K562 (cell line): ENCODE measurements around the gene OPRL1. TPM values are rescaled to one million over a fixed set of nuclear protein-coding genes. Genes with fewer than 3 reads are reported as not detected.

Experiments
- CREB1 ChIP-seq, 2 experiments: sonication (generic) in 1 of 2; formaldehyde crosslinking in 1 of 2; IDR thresholded peaks; 2 replicates each; pipeline versions ENCODE4 v1.6.1 to v1.8.0; 2012 to 2022; ENCODE audit warnings: inconsistent platforms in 1 of 2, mild to moderate bottlenecking in 1 of 2, missing genetic modification reagents in 1 of 2, moderate library complexity in 1 of 2
- NR1H2 ChIP-seq: sonication (generic); formaldehyde crosslinking; IDR thresholded peaks from 2 replicates; pipeline ENCODE4 v1.4.0; 2020; ENCODE audit warnings: mild to moderate bottlenecking, missing genetic modification reagents
- NR3C1 ChIP-seq: sonication (generic); formaldehyde crosslinking; IDR thresholded peaks from 2 replicates; pipeline ENCODE4 v1.8.1; 2022; ENCODE audit warnings: missing genetic modification reagents
- RAD21 ChIP-seq, 2 experiments: fragments of 250-450 bp in 1 of 2; fragments of 450-650 bp in 1 of 2; sonication (Bioruptor Pico) in 1 of 2; formaldehyde crosslinking in 1 of 2; IDR thresholded peaks in 1 of 2; conservative IDR thresholded peaks in 1 of 2; 2 replicates each; pipeline versions ENCODE4 v1.4.0 to v1.8.0; 2020 to 2022; ENCODE audit warnings: mild to moderate bottlenecking in 2 of 2, moderate library complexity in 1 of 2
- RBM14 ChIP-seq: fragments of 200-400 bp; formaldehyde crosslinking; IDR thresholded peaks from 2 replicates; pipeline ENCODE4 v1.6.1; 2018; ENCODE audit warnings: low read depth, mild to moderate bottlenecking, low read length, moderate library complexity, borderline replicate concordance; ENCODE audit not compliant: insufficient read depth
- RCOR1 ChIP-seq, 2 experiments: IDR thresholded peaks; 2 replicates each; pipeline ENCODE4 v1.6.1; 2012; ENCODE audit warnings: low read depth in 2 of 2, low read length in 2 of 2, borderline replicate concordance in 1 of 2, improper control_type of control experiment in 1 of 2
- RFX1 ChIP-seq: fragments of 450-650 bp; IDR thresholded peaks from 2 replicates; pipeline ENCODE4 v1.6.1; 2016; ENCODE audit warnings: mild to moderate bottlenecking, moderate library complexity
- polyA plus RNA-seq, 8 experiments: library from polyadenylated mRNA; depleted of rRNA in 4 of 8; stranded (reverse) in 5 of 8; unstranded in 3 of 8; fragments of >200 nt; fragmentation: Nextera tagmentation in 2 of 8; fragmentation: Illumina TruSeq in 1 of 8; extraction: Ambion mirVana in 2 of 8; extraction: Trizol in 1 of 8; gene quantifications; 2 replicates each; pipeline versions ENCODE4 v1.2.1 to v1.2.3, GENCODE V29; 2011 to 2014; ENCODE audit warnings: inconsistent platforms in 1 of 8, missing spikeins in 1 of 8
- total RNA-seq, 7 experiments: library from RNA; depleted of rRNA in 6 of 7; stranded (reverse); fragments of >200 nt in 6 of 7; fragmentation: Illumina TruSeq in 2 of 7; extraction: Trizol in 2 of 7; gene quantifications; 2 replicates each; pipeline versions ENCODE4 v1.2.1 to v1.2.3, GENCODE V29; 2011 to 2021; ENCODE audit warnings: low replicate concordance in 1 of 7
- TF ChIP-seq, protein P1 (sequence below): fragments of 450-650 bp; IDR thresholded peaks from 2 replicates; pipeline ENCODE4 v1.7.1; 2018; ENCODE audit warnings: mild to moderate bottlenecking, low read depth; ENCODE audit not compliant: partially characterized antibody
- TF ChIP-seq, protein P2 (sequence below): fragments of 450-650 bp; IDR thresholded peaks from 2 replicates; pipeline ENCODE4 v1.6.1; 2016; ENCODE audit warnings: low read depth, mild to moderate bottlenecking, moderate library complexity
- TF ChIP-seq, protein P3 (sequence below): conservative IDR thresholded peaks from 2 replicates; pipeline ENCODE4 v1.6.1; 2011; ENCODE audit warnings: low read depth, mild to moderate bottlenecking, low read length; ENCODE audit not compliant: control insufficient read depth
- TF ChIP-seq, protein P4 (sequence below): sonication (generic); formaldehyde crosslinking; IDR thresholded peaks from 2 replicates; pipeline ENCODE4 v1.9.0; 2022; ENCODE audit warnings: mild to moderate bottlenecking, missing genetic modification reagents
- TF ChIP-seq, protein P5 (sequence below): fragments of 250-450 bp; sonication (Bioruptor Pico); IDR thresholded peaks from 2 replicates; pipeline ENCODE4 v1.5.0; 2020; ENCODE audit warnings: mild to moderate bottlenecking
- TF ChIP-seq, protein P6 (sequence below): fragments of 250-450 bp; sonication (Bioruptor Pico); IDR thresholded peaks from 2 replicates; pipeline ENCODE4 v1.9.0; 2021; ENCODE audit warnings: mild to moderate bottlenecking
- TF ChIP-seq, protein P7 (sequence below), 2 experiments: fragments of 450-650 bp; IDR thresholded peaks; 2 replicates each; pipeline ENCODE4 v1.6.1; 2018; ENCODE audit warnings: mild to moderate bottlenecking in 2 of 2, low read depth in 1 of 2; ENCODE audit not compliant: partially characterized antibody in 2 of 2

Gene OPRL1
- total and polyA plus RNA-seq, 9 of the 15 experiments (the other 6 are each of a cell fraction or from before 2014, with no cell fraction given) = 0.06 to 0.33 (median 0.11) TPM; not detected in 2

DNA sequence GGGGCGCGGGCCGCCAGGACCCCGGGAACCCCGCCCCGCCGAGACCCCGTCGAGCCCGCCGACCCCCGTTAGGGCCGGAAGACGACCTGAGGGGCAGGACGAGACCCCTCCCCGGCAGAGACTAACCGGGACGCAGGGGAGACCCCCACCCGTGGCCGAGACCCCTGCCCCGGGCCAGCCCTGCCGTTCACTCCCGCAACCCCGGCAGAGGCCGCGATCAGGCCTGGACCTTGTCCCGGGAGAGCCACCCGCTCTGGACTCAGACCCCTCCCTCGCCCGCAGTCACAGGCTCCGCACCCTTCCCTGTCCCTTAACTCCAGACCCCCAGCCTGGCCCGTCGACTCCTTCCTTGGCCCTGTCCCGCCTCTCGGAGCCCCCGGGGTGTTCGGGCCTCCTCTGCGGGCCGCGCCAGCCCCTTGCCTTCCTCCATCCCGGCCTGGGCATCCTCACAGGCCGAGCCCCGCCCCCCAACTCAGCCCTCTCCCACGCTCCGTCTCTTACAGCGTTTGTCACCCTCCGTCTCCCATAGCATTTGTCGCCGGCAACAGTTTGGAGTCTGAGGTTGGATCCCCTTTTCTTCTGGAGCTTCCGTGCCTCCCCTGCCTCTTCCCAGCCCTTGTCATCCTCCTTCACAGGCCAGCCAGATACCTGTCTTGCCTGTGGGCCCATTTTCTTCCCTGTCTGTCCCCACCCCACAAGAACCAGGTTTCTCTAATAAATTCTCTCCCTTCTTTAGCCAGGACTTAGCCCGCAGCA lies 16.3 kb upstream of the OPRL1 start (continued):
- TF ChIP-seq, protein P1, sequence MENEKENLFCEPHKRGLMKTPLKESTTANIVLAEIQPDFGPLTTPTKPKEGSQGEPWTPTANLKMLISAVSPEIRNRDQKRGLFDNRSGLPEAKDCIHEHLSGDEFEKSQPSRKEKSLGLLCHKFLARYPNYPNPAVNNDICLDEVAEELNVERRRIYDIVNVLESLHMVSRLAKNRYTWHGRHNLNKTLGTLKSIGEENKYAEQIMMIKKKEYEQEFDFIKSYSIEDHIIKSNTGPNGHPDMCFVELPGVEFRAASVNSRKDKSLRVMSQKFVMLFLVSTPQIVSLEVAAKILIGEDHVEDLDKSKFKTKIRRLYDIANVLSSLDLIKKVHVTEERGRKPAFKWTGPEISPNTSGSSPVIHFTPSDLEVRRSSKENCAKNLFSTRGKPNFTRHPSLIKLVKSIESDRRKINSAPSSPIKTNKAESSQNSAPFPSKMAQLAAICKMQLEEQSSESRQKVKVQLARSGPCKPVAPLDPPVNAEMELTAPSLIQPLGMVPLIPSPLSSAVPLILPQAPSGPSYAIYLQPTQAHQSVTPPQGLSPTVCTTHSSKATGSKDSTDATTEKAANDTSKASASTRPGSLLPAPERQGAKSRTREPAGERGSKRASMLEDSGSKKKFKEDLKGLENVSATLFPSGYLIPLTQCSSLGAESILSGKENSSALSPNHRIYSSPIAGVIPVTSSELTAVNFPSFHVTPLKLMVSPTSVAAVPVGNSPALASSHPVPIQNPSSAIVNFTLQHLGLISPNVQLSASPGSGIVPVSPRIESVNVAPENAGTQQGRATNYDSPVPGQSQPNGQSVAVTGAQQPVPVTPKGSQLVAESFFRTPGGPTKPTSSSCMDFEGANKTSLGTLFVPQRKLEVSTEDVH = no peak
- TF ChIP-seq NR3C1 (no peak), RFX1 (no peak), CREB1 (IDR thresholded peaks at IDR 0.05) (no peak), CREB1 (CRISPR knock-in tag; IDR thresholded peaks at IDR 0.05) (no peak), NR1H2 (CRISPR knock-in tag) (no peak), RAD21 (CRISPR knock-in tag; conservative IDR thresholded peaks at IDR 0.05 in 1 of 2, IDR thresholded peaks at IDR 0.05 in 1 of 2) (no peak), RCOR1 (IDR thresholded peaks at IDR 0.05; ENCODE audit: borderline replicate concordance in 1 of 2, low read depth in 2 of 2, low read length in 2 of 2) (no peak), RBM14 (no peak)
- TF ChIP-seq, protein P2, sequence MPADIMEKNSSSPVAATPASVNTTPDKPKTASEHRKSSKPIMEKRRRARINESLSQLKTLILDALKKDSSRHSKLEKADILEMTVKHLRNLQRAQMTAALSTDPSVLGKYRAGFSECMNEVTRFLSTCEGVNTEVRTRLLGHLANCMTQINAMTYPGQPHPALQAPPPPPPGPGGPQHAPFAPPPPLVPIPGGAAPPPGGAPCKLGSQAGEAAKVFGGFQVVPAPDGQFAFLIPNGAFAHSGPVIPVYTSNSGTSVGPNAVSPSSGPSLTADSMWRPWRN = no peak
- TF ChIP-seq, protein P3, sequence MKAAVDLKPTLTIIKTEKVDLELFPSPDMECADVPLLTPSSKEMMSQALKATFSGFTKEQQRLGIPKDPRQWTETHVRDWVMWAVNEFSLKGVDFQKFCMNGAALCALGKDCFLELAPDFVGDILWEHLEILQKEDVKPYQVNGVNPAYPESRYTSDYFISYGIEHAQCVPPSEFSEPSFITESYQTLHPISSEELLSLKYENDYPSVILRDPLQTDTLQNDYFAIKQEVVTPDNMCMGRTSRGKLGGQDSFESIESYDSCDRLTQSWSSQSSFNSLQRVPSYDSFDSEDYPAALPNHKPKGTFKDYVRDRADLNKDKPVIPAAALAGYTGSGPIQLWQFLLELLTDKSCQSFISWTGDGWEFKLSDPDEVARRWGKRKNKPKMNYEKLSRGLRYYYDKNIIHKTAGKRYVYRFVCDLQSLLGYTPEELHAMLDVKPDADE = 0 out of 2 replicates have a peak, but pooled peaks have one; percentile 16
- TF ChIP-seq, protein P4, sequence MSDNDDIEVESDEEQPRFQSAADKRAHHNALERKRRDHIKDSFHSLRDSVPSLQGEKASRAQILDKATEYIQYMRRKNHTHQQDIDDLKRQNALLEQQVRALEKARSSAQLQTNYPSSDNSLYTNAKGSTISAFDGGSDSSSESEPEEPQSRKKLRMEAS = no peak
- TF ChIP-seq, protein P5, sequence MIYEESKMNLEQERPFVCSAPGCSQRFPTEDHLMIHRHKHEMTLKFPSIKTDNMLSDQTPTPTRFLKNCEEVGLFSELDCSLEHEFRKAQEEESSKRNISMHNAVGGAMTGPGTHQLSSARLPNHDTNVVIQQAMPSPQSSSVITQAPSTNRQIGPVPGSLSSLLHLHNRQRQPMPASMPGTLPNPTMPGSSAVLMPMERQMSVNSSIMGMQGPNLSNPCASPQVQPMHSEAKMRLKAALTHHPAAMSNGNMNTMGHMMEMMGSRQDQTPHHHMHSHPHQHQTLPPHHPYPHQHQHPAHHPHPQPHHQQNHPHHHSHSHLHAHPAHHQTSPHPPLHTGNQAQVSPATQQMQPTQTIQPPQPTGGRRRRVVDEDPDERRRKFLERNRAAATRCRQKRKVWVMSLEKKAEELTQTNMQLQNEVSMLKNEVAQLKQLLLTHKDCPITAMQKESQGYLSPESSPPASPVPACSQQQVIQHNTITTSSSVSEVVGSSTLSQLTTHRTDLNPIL (CRISPR knock-in tag) = no peak
- TF ChIP-seq, protein P6, sequence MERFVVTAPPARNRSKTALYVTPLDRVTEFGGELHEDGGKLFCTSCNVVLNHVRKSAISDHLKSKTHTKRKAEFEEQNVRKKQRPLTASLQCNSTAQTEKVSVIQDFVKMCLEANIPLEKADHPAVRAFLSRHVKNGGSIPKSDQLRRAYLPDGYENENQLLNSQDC (CRISPR knock-in tag) = no peak
- TF ChIP-seq, protein P7, sequence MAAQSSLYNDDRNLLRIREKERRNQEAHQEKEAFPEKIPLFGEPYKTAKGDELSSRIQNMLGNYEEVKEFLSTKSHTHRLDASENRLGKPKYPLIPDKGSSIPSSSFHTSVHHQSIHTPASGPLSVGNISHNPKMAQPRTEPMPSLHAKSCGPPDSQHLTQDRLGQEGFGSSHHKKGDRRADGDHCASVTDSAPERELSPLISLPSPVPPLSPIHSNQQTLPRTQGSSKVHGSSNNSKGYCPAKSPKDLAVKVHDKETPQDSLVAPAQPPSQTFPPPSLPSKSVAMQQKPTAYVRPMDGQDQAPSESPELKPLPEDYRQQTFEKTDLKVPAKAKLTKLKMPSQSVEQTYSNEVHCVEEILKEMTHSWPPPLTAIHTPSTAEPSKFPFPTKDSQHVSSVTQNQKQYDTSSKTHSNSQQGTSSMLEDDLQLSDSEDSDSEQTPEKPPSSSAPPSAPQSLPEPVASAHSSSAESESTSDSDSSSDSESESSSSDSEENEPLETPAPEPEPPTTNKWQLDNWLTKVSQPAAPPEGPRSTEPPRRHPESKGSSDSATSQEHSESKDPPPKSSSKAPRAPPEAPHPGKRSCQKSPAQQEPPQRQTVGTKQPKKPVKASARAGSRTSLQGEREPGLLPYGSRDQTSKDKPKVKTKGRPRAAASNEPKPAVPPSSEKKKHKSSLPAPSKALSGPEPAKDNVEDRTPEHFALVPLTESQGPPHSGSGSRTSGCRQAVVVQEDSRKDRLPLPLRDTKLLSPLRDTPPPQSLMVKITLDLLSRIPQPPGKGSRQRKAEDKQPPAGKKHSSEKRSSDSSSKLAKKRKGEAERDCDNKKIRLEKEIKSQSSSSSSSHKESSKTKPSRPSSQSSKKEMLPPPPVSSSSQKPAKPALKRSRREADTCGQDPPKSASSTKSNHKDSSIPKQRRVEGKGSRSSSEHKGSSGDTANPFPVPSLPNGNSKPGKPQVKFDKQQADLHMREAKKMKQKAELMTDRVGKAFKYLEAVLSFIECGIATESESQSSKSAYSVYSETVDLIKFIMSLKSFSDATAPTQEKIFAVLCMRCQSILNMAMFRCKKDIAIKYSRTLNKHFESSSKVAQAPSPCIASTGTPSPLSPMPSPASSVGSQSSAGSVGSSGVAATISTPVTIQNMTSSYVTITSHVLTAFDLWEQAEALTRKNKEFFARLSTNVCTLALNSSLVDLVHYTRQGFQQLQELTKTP (IDR thresholded peaks at IDR 0.05; ENCODE audit: low read depth in 1 of 2, partially characterized antibody in 2 of 2) = no peak
